DND-41 (cell line): Measurements from ENCODE around the gene IQGAP2.

ENCODE experiments used
- EZH2 ChIP-seq: IDR thresholded peaks from 3 replicates; pipeline ENCODE4 v1.6.1; 2012; ENCODE audit warnings: borderline replicate concordance, low read depth, mild to moderate bottlenecking, moderate library complexity, low read length, inconsistent platforms; ENCODE audit not compliant: severe bottlenecking
- TF ChIP-seq, protein P1 (sequence below): IDR thresholded peaks from 2 replicates; pipeline ENCODE4 v1.5.1; 2012; ENCODE audit warnings: borderline replicate concordance, low read length, moderate library complexity, mild to moderate bottlenecking; ENCODE audit not compliant: poor library complexity, severe bottlenecking; ENCODE audit errors: extremely low read depth

DNA sequence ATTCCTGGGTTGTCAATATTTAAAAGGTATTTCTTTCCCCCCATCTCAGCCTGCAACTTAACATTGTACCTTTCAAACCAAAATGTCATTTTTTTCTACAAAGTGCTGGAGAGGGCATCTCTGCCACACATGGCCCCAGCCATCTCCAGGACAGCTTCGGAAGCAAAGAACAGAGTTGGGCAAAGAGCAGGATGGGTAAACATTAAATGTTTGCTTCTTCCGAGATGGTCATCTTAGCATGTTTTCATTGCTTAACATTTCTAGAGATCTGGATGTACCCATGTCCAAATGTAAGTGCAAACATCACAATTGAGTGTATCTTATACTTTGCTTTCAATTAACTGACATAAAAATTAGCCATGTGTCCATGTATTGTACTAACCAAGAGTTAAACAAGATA is 234.4 kb downstream of the IQGAP2 start:
- TF ChIP-seq, protein P1, sequence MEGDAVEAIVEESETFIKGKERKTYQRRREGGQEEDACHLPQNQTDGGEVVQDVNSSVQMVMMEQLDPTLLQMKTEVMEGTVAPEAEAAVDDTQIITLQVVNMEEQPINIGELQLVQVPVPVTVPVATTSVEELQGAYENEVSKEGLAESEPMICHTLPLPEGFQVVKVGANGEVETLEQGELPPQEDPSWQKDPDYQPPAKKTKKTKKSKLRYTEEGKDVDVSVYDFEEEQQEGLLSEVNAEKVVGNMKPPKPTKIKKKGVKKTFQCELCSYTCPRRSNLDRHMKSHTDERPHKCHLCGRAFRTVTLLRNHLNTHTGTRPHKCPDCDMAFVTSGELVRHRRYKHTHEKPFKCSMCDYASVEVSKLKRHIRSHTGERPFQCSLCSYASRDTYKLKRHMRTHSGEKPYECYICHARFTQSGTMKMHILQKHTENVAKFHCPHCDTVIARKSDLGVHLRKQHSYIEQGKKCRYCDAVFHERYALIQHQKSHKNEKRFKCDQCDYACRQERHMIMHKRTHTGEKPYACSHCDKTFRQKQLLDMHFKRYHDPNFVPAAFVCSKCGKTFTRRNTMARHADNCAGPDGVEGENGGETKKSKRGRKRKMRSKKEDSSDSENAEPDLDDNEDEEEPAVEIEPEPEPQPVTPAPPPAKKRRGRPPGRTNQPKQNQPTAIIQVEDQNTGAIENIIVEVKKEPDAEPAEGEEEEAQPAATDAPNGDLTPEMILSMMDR: no peak
- no peak for TF ChIP-seq EZH2
